ENCODE measurements around the gene EFNA3.

DNA sequence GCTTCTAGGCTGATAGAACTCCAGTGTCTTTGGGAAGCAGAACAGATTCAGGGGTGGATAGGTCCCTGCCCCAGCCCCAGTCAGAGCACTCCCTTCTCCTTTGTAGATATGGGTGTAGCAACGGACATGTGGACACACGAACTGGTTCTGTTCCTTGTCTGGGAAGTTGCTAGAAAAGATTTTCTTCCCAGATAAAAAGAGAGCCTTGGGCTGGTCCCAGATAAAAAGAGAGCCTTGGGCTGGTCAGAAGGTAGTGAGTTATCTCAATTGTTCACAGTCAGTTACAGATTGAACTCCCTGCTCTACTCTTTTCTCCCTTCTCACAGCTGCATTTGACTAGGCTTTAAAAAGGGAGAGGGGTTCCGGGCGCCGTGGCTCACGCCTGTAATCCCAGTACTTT lies 41.6 kb downstream of the EFNA3 start:
- TF ChIP-seq RAD21 (IDR thresholded peaks at IDR 0.05; ENCODE audit: low read depth), result no peak
- no peak for TF ChIP-seq POLR2A (IDR thresholded peaks at IDR 0.05; ENCODE audit: borderline replicate concordance, extremely low read depth, insufficient read depth, insufficient read length)
- TF ChIP-seq, protein P1, sequence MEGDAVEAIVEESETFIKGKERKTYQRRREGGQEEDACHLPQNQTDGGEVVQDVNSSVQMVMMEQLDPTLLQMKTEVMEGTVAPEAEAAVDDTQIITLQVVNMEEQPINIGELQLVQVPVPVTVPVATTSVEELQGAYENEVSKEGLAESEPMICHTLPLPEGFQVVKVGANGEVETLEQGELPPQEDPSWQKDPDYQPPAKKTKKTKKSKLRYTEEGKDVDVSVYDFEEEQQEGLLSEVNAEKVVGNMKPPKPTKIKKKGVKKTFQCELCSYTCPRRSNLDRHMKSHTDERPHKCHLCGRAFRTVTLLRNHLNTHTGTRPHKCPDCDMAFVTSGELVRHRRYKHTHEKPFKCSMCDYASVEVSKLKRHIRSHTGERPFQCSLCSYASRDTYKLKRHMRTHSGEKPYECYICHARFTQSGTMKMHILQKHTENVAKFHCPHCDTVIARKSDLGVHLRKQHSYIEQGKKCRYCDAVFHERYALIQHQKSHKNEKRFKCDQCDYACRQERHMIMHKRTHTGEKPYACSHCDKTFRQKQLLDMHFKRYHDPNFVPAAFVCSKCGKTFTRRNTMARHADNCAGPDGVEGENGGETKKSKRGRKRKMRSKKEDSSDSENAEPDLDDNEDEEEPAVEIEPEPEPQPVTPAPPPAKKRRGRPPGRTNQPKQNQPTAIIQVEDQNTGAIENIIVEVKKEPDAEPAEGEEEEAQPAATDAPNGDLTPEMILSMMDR (IDR thresholded peaks at IDR 0.05 in 2 of 3, conservative IDR thresholded peaks at IDR 0.05 in 1 of 3; ENCODE audit: borderline replicate concordance in 1 of 3, insufficient read depth in 1 of 3, low read depth in 2 of 3, low read length in 2 of 3), result no peak
- TF ChIP-seq ATF3 (IDR thresholded peaks at IDR 0.05), result no peak
- TF ChIP-seq POLR2AphosphoS5 (IDR thresholded peaks at IDR 0.05; ENCODE audit: low read depth, low read length), result no peak
- TF ChIP-seq EZH2 (IDR thresholded peaks at IDR 0.05), result no peak
- no peak for TF ChIP-seq CEBPB (IDR thresholded peaks at IDR 0.05; ENCODE audit: low read depth)

Data from HCT116 (cell line).